Measurements from ENCODE around the gene LINC01488. TPM values are rescaled to one million over a fixed set of nuclear protein-coding genes. Genes with fewer than 3 reads are reported as not detected.

Gene LINC01488
- total and polyA plus RNA-seq, 2 of the 13 experiments (the other 11 are each of a cell fraction or from before 2014, with no cell fraction given), result 0.26 to 0.58 TPM

GRCh38 chr11:69498614-69499175 is 17.2 kb downstream of the LINC01488 start:
- Histone ChIP-seq H3K9me3 (ENCODE audit: low read length) (no peaks in the 10 kb centered on the region), H3K4me2 (ENCODE audit: low read depth, low read length) (no peak overlapping the region), H3K27ac (ENCODE audit: extremely low read length, insufficient read depth, low read length) (no peak overlapping the region), H3K27me3 (ENCODE audit: control insufficient read depth in 1 of 2, insufficient read depth in 2 of 2, low read length in 2 of 2) (peaks cover 3 to 6% of the 10 kb centered on the region in 2 experiments; a peak in 2 of 5 replicates), H2AFZ (ENCODE audit: low read length) (no peak overlapping the region), H3K9ac (ENCODE audit: insufficient read depth, low read depth, low read length) (no peak overlapping the region), H3K36me3 (replicated peaks in 1 of 2; ENCODE audit: control insufficient read depth in 1 of 2, insufficient read depth in 2 of 2, low read length in 2 of 2) (no peaks in the 10 kb centered on the region), H3K4me3 (replicated peaks in 1 of 3; ENCODE audit: insufficient read depth in 1 of 3, low read depth in 2 of 3, low read length in 3 of 3) (no peak overlapping the region), H3K79me2 (ENCODE audit: insufficient read depth, low read length) (no peaks in the 10 kb centered on the region), H3K4me1 (ENCODE audit: insufficient read depth, low read length) (peaks cover 56% of the 10 kb centered on the region), H4K20me1 (ENCODE audit: insufficient read depth, low read length) (no peaks in the 10 kb centered on the region)
- ChIA-PET CTCF (ENCODE audit: low intra/inter-chr PET ratio, low total read pairs) (no interaction called here), POLR2A (no interaction called here)
- 84% methylated on average over 7 of the region's 7 CpGs for WGBS (ENCODE audit: low lambda C conversion rate)
- ATAC-seq (no peak), FAIRE-seq (no peak), DNase-seq (ENCODE audit: low spot score) (no peak)
- in situ Hi-C loops (cut with HindIII; ENCODE audit: extremely low pct_ligation_motif_present, low pct_unique_long_range_greater_than_20kb) (no loop called here), intact Hi-C loops (cut with micrococcal nuclease; ENCODE audit: unreplicated experiment) (loop anchor here (10.0 kb wide), 1 partner anchor 146 kb away; the partner anchor contains the start of gene CCND1)
- TF ChIP-seq ZBTB21 (CRISPR knock-in tag; IDR thresholded peaks at IDR 0.05), result no peak
- no peak for TF ChIP-seq RFXAP (CRISPR knock-in tag; IDR thresholded peaks at IDR 0.05; ENCODE audit: borderline replicate concordance)
- no peak for TF ChIP-seq ZFP36 (IDR thresholded peaks at IDR 0.05; ENCODE audit: borderline replicate concordance, low read depth, low read length, partially characterized antibody)
- TF ChIP-seq ZNF468 (CRISPR knock-in tag; IDR thresholded peaks at IDR 0.05), result no peak
- TF ChIP-seq ZNF878 (CRISPR knock-in tag; IDR thresholded peaks at IDR 0.05), result no peak
- TF ChIP-seq ELK4 (CRISPR knock-in tag; IDR thresholded peaks at IDR 0.05; ENCODE audit: borderline replicate concordance), result no peak
- no peak for TF ChIP-seq ATRX (CRISPR knock-in tag; IDR thresholded peaks at IDR 0.05; ENCODE audit: borderline replicate concordance)
- TF ChIP-seq NKX3-1 (CRISPR knock-in tag; IDR thresholded peaks at IDR 0.05), result no peak
- no peak for TF ChIP-seq ZNF720 (CRISPR knock-in tag; IDR thresholded peaks at IDR 0.05)
- no peak for TF ChIP-seq ZSCAN22 (CRISPR knock-in tag; IDR thresholded peaks at IDR 0.05)
- no peak for TF ChIP-seq ZNF24 (IDR thresholded peaks at IDR 0.05)
- no TSS peak for BruUV-seq (replicated peaks)
